ENCODE measurements around the gene MXD1. TPM values are rescaled to one million over a fixed set of nuclear protein-coding genes. Genes with fewer than 3 reads are reported as not detected.

Gene MXD1
- total and polyA plus RNA-seq, 9 of the 15 experiments (the other 6 are each of a cell fraction or from before 2014, with no cell fraction given): 6.7 to 35.9 (median 11.0) TPM

DNA sequence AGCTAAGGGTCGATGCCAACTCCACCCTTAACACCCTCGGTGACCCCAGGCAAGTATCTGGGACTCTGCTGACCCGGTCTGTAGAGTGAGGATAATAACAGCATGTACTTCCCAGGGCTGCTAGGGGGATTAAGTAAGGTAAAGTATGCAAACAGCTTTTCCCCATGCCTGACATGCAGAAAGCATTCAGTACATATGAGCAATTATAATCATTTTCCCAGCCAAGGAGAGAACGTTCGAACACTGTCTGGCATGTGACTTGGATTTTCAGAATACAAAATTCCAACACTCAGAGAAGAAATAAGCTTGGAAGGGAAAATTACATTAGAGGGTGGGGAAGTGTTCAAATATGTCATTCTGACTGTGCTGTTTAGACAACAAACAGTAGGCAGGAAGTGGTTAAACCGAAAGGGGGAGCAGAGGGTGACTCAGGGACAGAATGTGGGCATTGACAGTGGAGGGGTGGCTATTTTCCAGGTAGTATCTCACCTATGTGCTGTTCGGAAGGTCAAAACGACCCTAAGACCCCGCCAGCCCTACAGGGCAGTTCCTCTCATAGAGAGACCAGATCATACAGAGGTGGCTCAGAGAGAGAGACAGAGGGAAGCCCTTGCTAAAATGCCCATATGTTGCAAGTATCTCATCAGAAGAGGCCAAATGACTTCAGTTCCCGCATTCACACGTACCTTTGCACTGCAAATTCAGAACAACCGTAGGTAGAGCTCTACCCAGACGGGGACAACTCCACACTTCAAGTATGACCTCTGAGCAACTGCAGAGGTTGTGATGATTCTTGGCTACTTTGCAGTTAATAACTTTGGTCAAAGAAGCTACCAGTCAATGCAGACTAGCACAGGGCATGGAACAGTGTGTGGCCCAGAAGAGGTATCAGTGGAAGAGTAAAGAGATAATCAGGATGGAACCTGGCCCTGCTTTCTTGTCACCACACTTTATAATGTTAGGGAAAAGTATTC is 31.7 kb downstream of the MXD1 start (continued):
- TF ChIP-seq HEY1 (CRISPR knock-in tag; IDR thresholded peaks at IDR 0.05; ENCODE audit: borderline replicate concordance) (no peak), IRF2 (CRISPR knock-in tag; IDR thresholded peaks at IDR 0.05) (no peak), ZNF785 (CRISPR knock-in tag; IDR thresholded peaks at IDR 0.05) (no peak), ZNF140 (CRISPR knock-in tag; IDR thresholded peaks at IDR 0.05) (no peak), ELF4 (CRISPR knock-in tag; IDR thresholded peaks at IDR 0.05) (peak; percentile 14; the same call in 1 of the 2 replicates), ZNF143 (CRISPR knock-in tag; IDR thresholded peaks at IDR 0.05) (no peak), MEF2A (IDR thresholded peaks at IDR 0.05; ENCODE audit: control insufficient read depth, low read depth, low read length) (no peak), HDGF (IDR thresholded peaks at IDR 0.05) (no peak), RHOXF2B (CRISPR knock-in tag; conservative IDR thresholded peaks at IDR 0.05) (no peak), TCFL5 (CRISPR knock-in tag; conservative IDR thresholded peaks at IDR 0.05) (no peak), SAP30 (IDR thresholded peaks at IDR 0.05; ENCODE audit: borderline replicate concordance, insufficient read depth, low read depth, low read length, poor library complexity, severe bottlenecking) (no peak), HOXB6 (CRISPR knock-in tag; IDR thresholded peaks at IDR 0.05; ENCODE audit: borderline replicate concordance) (no peak), NFRKB (IDR thresholded peaks at IDR 0.05; ENCODE audit: low read depth) (0 out of 2 replicates have a peak, but pooled peaks have one; percentile 58), KAT8 (IDR thresholded peaks at IDR 0.05; ENCODE audit: low read depth) (no peak), ZFP30 (CRISPR knock-in tag; IDR thresholded peaks at IDR 0.05; ENCODE audit: borderline replicate concordance) (no peak), JUND (IDR thresholded peaks at IDR 0.05; ENCODE audit: borderline replicate concordance, low read depth, low read length) (peak; percentile 68), JUND (tag; IDR thresholded peaks at IDR 0.05; ENCODE audit: borderline replicate concordance, low read depth, low read length) (peak; percentile 74; the same call in 2 of the 3 replicates), CHD4 (IDR thresholded peaks at IDR 0.05; ENCODE audit: insufficient read depth, insufficient replicate concordance, low read depth, low read length, poor library complexity, severe bottlenecking) (peak; percentile 45)
- TF ChIP-seq, protein P1, sequence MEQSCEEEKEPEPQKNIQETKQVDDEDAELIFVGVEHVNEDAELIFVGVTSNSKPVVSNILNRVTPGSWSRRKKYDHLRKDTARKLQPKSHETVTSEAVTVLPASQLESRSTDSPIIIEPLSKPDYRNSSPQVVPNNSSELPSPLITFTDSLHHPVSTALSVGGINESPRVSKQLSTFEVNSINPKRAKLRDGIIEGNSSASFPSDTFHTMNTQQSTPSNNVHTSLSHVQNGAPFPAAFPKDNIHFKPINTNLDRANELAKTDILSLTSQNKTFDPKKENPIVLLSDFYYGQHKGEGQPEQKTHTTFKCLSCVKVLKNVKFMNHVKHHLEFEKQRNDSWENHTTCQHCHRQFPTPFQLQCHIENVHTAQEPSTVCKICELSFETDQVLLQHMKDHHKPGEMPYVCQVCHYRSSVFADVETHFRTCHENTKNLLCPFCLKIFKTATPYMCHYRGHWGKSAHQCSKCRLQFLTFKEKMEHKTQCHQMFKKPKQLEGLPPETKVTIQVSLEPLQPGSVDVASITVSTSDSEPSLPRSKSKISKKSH (CRISPR knock-in tag; IDR thresholded peaks at IDR 0.05): no peak
- TF ChIP-seq, protein P2, sequence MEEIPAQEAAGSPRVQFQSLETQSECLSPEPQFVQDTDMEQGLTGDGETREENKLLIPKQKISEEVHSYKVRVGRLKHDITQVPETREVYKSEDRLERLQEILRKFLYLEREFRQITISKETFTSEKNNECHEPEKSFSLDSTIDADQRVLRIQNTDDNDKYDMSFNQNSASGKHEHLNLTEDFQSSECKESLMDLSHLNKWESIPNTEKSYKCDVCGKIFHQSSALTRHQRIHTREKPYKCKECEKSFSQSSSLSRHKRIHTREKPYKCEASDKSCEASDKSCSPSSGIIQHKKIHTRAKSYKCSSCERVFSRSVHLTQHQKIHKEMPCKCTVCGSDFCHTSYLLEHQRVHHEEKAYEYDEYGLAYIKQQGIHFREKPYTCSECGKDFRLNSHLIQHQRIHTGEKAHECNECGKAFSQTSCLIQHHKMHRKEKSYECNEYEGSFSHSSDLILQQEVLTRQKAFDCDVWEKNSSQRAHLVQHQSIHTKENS (CRISPR knock-in tag; IDR thresholded peaks at IDR 0.05): no peak
- TF ChIP-seq, protein P3, sequence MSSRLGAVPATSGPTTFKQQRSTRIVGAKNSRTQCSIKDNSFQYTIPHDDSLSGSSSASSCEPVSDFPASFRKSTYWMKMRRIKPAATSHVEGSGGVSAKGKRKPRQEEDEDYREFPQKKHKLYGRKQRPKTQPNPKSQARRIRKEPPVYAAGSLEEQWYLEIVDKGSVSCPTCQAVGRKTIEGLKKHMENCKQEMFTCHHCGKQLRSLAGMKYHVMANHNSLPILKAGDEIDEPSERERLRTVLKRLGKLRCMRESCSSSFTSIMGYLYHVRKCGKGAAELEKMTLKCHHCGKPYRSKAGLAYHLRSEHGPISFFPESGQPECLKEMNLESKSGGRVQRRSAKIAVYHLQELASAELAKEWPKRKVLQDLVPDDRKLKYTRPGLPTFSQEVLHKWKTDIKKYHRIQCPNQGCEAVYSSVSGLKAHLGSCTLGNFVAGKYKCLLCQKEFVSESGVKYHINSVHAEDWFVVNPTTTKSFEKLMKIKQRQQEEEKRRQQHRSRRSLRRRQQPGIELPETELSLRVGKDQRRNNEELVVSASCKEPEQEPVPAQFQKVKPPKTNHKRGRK (tag; IDR thresholded peaks at IDR 0.05): no peak
- TF ChIP-seq, protein P4, sequence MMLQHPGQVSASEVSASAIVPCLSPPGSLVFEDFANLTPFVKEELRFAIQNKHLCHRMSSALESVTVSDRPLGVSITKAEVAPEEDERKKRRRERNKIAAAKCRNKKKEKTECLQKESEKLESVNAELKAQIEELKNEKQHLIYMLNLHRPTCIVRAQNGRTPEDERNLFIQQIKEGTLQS (IDR thresholded peaks at IDR 0.05): peak; percentile 64; the same call in 1 of the 2 replicates
- TF ChIP-seq, protein P4 (CRISPR knock-in tag; conservative IDR thresholded peaks at IDR 0.05): no peak

Measured in K562 (cell line).